ENCODE measurements around the gene CCDC127.

Gene CCDC127

DNA sequence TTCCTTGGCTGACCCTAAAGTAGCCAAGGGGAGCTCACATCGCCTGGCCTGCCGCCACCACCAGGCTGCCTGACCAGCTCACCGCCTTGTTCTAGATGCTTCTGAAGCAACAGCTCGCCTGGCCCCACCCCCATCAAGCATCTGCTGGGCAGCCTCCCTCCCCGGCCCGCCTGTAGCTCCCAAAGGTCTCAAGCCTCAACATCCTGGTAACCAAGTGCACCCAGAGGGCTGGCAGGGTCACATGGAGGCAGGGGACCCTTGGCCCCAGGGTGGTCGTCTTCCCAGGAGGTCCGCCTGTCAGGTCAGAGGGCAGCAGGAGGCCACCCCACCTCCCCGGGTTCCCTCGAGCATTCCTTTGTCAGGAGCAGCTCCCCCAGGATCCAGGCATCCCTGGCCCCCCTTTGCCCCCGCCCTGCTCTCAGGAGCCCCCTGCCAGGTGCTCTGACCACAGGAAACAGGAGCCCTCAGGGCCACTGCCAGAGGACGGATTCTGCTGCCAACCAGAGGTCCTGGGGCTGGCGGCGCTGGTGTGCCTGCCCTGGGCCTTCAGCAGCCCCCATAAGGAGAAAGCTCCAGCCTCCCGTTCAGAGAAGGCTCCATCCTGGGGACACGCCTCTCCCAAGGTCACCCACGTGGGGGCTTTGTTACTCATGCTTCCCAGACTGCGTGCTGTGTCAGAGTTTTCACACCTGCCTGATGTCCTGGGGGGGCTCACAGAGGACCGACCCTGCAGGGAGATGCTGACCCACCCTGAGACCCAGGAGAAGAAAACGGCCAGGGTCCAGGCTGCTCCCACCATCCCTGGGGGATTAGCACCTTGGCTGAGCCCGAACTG lies 30.1 kb downstream of the CCDC127 start:
- DNase-seq, result no peak

DNA sequence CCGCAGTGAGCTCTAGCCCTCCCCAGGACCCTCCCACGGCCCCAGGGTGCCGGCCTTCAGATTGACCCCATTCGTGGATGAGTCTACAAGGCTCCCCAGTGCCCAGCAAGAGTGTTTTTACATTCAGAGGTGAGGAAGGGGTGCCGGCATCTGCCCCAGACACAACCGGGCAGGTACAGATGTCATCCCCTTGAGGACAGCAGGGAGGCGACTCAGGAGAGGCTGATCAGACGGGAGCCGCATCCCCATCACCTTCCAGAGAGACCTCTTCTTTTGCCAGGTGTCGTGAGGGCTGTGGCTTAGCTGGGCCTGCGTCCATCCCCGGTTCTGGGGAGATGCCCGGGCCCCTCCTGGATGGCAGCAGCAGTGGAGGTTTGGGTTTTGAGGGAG lies 30.9 kb downstream of the CCDC127 start:
- DNase-seq, result no peak

DNA sequence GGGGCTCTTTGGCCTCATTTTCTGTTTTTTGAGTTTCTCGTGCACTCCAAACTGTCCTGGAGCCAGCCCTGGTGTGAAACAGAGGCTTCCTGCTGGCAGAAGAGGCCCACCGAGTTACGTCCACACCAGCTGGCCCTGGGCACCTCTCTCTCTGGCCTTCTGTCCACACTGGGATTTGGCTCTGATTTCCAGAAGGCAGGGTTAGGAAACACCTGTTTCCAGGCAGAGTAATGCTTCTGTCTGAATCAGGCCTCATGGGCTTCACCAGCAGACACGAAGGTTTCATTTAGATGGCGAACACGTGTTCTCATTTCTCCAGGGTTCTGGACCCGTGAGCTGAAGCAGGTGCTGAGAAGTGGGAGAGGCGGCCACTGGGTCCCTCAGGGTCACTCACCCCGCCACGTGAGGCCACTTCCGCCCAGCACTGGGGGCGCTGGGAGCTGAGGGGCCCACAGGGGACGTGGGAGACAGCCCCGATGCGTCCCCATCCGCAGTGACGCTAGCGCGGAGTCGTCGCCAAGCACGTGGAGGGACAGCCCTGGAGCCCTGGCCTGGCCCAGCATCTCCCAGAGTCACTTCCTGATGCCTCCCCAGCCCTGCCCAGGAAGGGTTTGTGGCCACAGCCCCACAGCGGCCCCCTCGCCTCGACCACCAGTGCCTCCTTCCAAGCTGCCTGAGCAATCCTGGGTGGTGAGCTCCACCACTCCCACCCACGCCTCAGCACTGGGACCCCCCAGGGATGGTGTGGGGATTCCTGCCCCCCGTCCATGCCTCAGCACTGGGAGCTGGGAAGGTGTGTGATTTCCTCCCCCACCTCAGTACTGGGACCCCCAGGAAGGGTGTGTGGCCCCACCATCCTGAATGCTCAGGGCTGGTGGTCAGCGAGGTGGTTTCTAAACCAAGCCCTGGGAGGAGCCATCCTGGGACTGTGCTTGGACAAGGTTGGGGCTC lies 31.6 kb downstream of the CCDC127 start:
- DNase-seq, result no peak

DNA sequence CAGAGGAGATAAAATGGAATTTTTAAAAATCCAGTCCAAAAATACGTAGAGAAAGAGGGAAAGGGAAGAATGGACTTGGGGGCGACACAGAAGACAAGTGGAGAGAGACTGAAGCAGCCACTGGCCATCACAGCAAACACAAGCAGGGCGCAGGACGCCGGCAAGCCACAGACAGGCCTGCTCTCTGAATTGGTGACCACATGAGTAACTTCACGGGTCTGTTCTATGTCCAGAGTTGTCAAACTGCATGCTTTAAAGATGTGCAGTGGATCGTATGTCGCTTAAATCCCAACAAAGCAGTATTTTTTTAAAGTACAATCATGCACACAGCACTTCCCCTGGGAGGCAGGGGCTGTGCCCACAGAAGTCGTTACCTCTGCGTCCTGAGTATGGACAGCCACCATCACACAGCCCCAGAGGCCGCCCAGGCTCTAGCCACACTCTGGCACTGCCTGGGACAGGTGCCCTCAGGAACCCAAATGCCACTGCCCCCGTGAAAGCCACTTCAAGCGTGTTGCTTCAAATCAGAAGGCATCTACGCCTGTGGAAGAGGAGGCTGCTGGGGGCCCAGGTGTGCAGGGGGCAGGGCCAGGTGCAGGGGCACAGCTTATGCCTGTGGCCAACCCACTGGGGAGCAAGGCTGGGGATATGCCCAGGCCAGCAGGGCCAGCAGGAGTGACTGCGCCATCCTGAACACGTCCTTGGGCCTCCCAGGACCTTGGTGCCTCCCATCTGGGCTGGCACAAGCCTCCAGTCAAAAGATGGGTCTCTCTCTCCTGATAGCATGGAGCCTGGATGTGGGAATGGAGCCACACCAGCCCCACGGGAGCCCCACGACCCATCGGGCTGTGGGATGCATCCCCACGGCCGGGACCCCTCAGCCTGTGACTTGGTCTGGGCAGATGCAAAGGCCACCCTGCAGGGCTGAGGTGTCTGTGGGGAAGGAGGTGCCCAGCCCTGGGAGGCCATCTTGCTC lies 32.6 kb downstream of the CCDC127 start:
- DNase-seq, result no peak

DNA sequence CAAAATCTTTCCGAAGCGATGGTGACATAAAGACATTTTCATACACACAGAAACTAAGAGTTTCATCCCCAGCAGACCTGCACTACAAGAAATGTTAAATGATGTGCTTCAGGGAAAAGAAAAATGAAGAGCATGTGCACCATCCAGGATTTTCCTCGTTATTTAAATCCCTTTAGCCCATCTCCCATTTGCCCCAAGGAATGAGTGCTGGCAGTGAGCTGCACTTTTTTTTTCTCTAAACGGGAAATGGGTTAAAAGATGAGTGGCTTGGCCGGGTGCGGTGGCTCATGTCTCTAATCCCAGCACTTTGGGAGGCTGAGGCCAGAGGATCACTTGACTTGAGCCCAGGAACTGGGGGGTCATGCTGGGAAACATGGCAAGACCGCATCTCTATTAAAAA lies 33.5 kb downstream of the CCDC127 start:
- DNase-seq, result no peak

DNA sequence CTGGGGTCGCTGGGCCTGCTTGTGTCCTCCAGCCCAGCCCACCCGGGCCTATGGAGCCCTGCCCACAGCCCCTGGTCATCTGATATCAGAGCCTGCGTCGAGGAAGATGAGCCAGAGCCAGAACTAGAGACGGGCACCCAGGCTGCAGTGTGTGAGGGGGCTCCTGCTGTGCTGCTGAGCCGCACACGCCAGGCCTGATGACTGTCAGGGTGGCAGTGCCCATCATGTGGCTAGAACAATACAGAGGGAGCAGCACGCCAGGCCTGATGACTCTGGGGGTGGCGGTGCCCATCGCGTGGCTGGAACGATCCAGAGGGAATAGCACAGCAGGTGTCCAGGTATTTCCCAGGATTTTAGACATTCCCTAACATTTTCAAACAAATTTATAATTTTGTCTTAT lies 35.8 kb downstream of the CCDC127 start:
- DNase-seq, result no peak

DNA sequence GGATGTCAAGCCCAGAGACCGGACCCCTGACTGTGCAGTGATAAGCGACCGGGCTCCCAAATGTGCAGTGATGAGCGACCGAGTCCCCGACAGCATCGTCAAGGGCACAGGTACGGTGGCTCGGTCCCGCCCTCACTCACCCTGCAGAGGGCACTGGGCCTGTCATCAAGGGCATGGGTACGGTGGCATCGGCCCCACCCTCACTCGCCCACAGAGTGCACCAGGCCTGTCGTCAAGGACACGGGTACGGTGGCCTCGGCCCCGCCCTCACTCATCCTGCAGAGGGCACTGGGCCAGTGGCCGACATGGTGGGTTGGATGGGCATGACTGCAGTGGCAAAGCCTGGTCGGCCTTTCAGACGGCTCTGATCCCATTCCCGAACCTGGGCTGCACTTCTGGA lies 36.4 kb downstream of the CCDC127 start:
- no peak for DNase-seq

DNA sequence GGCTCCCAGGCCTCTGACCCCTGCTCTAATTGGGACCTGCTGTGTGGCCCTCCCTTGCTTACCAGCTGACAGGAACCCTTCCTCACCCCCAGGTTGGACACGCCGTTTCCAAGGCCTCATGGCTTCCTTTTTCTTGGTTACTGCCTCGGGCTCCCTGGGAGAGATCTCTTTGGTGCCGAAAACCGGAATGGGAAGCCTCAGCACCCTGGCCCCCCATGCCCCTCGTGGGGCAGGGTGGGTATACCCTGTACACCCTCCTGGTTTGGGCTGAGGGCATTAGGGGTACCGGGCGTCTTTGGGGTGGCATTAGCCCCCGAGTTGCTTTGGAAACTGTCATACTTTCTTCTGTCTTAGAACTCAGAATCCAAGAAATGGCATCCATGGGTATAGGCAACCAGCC lies 36.8 kb downstream of the CCDC127 start:
- no peak for DNase-seq

DNA sequence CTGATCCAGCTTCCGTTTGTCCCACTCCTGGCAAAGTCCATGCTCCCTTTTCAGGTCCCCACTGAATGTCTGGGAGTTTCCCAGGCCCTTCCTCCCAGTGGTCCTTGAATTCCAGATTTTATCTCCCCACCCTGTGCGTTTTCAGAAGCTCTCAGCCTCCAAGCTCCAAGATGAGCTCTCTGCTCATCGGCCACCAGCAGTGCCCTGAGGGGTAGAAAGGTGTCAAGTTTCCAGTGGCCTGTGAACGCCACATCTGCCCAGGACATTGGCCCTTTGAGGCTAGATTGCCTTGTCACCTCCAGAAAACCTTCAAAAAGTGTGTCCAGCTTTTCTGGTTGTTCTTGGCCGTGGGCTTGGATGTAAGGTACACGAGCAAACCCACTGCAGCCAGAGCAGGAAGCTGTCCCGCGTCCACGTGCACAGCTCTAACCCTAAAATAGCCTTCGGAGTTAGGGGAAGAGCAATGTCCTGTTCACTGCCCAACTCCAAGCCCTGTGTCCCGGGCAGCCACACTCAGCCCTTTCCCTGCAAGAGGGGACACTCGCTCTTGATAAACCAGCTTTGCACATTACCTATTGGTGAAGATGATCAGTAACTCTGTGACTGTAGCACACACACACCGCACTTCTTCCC lies 37.6 kb downstream of the CCDC127 start:
- DNase-seq, result no peak

DNA sequence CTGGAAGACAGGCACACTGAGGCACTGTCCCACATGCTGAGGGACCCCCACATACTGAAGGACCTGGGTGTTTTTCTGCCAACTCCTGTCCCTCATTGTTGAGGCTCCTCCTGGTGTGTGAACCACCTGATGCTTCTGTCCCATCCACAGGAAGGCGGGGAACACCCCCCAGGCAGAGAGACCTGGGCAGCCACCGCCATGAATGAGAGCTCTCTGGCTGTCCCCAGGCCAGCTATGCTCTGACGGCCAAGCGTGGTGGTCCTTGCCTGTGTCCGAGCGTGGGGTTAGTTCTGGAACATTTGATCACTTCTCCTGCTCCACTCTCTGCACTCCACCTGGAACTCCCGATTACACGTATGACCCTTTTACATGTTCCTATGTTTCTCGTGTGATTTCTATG lies 38.6 kb downstream of the CCDC127 start:
- DNase-seq, result no peak

DNA sequence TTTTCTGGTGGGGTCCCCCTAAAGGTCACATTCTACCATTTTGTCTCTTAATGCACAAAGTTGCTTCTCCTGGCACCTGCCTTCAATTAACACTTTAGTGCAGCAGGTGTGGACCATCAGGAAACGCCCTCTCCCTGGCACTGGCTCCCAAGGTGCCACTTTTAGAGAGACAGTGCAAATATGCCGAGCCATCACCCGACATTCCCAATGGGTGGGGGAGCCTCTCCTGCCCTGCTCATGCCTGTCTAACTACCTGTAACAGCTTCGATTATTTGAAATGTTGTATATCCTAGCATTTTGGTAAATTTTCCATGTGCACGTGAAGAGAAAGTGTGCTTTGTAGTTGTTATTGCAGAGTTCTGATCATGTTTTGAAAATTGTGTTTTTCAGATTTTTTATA lies 39.8 kb downstream of the CCDC127 start:
- no peak for DNase-seq

DNA sequence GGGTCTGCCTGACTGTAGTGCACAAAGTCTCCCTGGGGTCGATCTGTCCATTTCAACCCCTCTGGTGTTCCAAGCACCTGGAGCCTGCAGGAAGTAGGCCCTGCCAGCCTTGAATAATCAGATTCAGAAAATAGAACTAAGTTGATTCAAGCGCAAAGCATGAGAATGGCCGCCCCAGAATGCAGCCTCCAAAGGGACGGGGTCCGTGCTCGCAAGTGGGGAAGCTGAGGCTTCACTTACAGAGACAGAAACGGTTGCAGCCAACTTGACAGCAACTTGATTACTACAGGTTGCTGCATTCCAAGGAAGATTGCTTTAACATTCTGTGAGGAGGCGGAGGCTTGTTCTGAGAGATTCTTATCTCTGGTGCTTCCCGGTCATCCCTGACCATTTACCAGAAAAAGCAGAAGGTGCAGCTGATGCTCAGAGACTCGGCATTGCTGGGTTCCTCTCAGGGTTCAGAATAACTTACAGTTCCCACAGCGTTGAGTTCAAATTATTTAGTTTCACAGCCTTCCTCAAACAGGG lies 41.6 kb downstream of the CCDC127 start:
- DNase-seq, result no peak

DNA sequence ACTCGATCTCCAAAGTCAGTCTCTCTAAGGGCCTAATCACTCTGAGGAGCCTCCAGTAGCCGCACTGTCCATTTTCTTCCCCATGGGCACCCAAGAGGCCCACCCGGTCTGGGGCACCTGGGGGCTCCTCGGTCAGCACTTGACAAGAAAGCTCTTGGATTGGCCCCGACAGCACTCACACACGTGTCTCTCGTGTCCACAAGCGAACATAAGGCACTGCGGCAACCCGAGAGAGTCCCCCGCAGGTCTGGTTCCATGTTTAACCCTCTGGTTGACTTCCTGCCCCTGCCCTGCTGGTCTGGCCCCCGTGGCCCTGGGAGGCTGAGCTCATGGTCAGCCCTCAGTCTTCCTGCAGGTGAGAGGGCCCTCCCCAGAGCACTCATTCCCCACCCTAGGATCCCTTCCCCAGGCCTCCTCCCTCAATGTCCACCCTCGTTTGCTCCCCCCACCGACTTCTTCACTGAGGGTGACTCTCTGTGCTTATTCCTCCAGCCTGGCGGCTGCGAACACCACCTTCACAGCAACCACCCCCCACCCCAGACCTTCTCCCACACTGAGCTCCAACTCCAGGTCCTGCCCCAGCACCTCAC lies 43.0 kb downstream of the CCDC127 start:
- DNase-seq, result no peak

DNA sequence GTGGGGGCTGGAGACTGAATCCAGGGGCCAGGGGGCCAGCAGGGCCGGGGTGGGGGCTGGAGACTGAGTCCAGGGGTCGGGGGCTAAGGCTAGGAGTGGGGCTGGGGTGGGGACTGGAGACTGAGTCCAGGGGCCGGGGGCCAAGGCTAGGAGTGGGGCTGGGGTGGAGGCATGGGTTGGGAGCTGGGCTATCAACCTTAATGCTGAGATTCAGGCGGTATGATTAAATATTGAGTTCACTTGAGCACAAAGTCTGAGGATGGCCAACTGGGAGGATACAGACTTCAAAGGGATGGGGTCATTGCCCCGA lies 43.7 kb downstream of the CCDC127 start:
- DNase-seq, result no peak

DNA sequence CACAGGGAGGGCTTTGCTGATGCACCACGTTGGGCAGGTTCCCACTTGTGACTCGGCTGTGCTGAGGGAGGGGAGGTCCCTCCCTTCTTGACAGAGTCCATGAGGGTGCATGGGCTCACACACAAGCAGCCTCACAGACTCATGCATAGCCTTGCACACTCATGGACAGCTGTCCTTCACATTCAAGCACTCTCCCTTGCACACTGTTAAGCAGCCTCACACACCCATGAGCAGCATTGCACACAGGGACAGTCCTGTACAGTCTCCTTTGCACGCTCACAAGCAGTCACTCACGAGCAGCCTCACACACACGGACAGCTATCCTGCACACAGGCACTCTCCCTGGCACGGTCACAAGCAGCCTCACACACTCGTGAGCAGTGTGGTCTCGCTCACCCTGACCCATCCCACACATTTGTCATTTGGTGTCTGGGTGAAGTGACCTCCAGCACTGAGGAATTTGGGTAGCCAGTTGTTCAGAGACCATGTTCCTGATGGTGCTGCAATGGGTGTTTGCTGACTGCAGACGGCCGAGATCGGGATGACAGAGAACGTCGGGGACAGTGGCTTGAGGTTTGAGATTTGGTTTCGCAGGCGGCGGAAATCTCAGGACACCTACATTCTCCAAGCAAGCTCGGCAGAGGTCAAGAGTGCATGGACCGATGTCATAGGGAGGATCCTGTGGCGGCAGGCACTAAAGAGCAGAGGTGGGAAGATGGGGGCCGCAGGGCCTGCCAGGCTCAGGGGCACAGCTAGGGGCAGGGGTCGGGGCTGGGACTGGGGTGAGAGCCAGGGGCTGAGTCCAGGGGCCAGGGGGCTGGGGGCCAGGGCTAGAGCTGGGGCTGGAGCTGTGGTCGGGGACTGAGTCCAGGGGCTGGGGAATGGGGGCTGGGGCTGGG lies 44.3 kb downstream of the CCDC127 start:
- no peak for DNase-seq

DNA sequence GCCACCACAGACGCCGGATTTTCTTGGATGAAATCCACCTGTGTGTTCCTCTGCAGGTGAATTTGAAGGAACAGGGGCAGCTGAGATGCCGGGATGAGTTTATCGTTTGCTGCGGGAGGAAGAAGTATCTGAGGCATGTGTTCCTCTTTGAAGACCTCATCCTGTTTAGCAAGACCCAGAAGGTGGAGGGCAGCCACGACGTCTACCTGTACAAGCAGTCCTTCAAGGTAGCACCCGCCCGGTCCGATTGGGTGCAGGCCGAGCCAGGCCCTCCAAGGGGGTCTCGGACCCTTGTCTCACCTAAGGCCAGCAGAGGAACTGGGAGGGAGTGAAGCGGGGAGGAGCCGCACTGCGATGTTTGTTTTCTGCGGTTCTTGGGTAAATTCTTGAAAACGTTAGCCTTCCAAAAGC lies 45.1 kb downstream of the CCDC127 start:
- no peak for DNase-seq

DNA sequence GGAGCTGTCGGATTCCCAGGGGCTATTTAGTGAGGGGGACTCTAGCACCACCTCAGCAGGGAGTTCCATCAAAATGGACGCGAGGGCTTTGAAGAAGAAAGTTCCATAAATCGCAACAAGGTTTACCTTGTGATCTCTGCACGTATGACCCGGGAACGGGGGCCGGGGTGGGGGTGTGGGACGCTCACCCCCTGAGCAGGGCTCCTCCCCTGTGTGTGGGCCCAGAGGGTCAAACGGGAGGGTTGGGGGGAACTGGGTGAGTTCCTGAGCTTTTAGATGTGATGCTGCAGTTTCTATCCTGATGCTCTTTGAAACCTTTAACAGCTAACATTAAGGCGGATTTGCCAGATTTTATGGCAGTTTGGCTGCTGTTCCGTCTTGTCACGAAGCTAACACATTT lies 45.5 kb downstream of the CCDC127 start:
- no peak for DNase-seq

DNA sequence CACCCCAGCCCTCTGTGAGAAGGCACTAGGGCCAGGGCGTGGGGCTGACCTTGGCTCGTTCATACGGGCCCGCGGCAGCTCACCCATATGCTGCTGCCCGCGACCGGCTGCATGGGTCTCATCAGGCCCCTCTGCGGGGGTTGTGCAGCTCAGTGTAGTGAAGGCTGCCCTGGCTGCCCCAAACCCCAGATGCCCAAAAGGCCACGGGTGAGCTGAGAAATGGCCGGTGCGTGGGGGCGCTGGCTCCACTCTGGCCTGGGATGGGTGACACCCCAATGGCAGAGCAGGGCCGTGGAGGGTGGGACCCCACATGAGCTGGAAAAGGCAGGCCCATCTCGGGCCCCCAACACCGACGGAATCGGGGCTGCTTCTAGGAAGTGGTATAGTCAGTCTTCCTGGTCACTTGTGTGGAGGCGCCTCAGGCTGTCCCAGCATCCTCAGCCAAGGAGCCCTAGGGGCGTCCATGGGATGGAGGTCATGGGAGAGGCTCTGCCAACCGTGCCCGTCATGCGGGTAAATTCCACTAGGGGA lies 46.1 kb downstream of the CCDC127 start:
- no peak for DNase-seq

DNA sequence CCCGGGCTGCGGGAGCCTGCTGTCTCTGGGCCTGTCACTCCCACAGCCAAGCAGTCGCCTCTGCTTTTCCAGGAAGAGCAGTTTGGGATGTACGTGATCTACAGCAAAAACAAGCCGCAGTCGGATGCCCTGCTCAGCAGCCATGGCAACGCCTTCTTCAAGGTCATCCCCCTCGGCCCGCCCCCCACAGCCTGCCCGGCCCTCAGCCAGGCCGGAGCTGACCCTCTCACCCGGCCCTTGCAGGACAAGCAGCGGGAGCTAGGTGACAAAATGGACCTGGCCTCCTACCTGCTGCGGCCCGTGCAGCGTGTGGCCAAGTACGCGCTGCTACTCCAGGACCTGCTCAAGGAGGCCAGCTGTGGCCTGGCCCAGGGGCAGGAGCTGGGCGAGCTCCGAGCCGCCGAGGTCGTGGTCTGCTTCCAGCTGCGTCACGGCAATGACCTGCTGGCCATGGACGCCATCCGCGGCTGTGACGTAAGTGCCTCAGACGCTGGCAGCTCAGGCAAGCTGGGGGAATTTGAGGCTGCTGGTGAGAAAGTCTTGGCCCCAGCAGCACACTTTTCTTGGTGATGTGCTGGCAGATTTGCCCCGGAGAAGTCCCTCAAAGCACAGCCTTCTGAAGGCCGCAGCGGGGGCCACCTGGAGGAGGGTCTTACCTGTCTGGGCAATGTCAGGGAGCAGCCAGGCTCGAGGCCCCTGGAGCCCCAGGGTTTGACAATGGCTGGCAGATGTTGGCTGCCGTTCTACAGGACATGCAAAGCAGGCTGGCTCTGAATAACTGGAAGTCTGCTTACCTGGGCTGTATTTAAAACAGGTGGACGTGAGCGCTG lies 46.8 kb downstream of the CCDC127 start:
- DNase-seq, result no peak

DNA sequence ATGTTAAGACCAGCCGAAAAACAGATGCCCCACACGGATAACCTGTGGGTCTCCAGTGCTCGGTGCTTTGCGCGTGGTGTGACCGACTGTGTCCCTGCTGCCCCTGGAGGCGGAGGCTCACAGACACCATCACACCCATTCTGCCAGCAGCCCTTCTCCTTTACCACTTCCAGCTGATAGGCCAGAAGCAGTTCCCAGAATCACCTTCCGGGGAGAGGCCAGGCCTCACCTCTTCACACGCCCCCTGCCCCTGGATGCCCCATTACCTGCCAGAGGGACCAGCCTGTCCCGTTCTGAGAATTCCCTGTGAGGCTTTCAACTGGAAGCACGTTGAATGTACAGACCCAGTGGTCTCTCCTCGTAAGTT lies 48.2 kb downstream of the CCDC127 start:
- no peak for DNase-seq
